Mesangial cell (primary cell): Measurements from ENCODE around the gene TMEM100. TPM values are rescaled to one million over a fixed set of nuclear protein-coding genes. Genes with fewer than 3 reads are reported as not detected.

Experiments used
- total RNA-seq: library from RNA; depleted of rRNA; stranded (reverse); fragments of >200 nt; gene quantifications from 2 replicates; pipeline ENCODE4 v1.2.3, GENCODE V29; 2015

Gene TMEM100
- 0.13 TPM in 1 of 2 replicates, not detected in the other for total RNA-seq

GRCh38 chr17:55722742-55723487, at the start of gene TMEM100:
Gene TMEM100, minus strand, starts transcription at chr17:55722864. Its CDS starts 1,794 bp downstream, at chr17:55721070.

GRCh38 chr17:55750750-55751657, 28.3 kb upstream of the TMEM100 start, which contains the start of gene PCTP:
Gene PCTP, plus strand, starts transcription at chr17:55751051. Its CDS starts 53 bp downstream, at chr17:55751104.

Other genes starting within 250 kb of the TMEM100 start
- gene SMIM36, start 211.4 kb downstream of the TMEM100 start, total RNA-seq, result not detected in 2 replicates
- 10.4 and 21.9 TPM in 2 replicates for gene PCTP, start 28.2 kb upstream of the TMEM100 start, total RNA-seq